Loucy (cell line): ENCODE results near the gene CNOT6.
"Not testable (repeated sequence)": the region's sequence is repeated elsewhere in the genome, so short reads cannot be mapped to it uniquely, and the experiment has no call there.

ENCODE experiments used
- H2AFZ ChIP-seq: fragments of 200-600 bp; sonication (generic); 2 replicates; pipeline ENCODE4 v1.6.0; 2016; ENCODE audit warnings: antibody characterized with exemption, mild to moderate bottlenecking, low read length, moderate library complexity
- H3F3A ChIP-seq: fragments of 200-600 bp; 2 replicates; pipeline ENCODE4 v1.6.0; 2016; ENCODE audit warnings: antibody characterized with exemption, low read depth, mild to moderate bottlenecking
- H3K27me3 ChIP-seq: fragments of 200-600 bp; sonication (generic); 2 replicates; pipeline ENCODE4 v1.6.1; 2014; ENCODE audit warnings: low read length, mild to moderate bottlenecking; ENCODE audit not compliant: insufficient read depth, poor library complexity, severe bottlenecking
- H3K36me3 ChIP-seq: fragments of 200-600 bp; sonication (generic); 2 replicates; pipeline ENCODE4 v1.6.1; 2016; ENCODE audit warnings: low read length; ENCODE audit not compliant: insufficient read depth
- H3K4me1 ChIP-seq: fragments of 200-600 bp; sonication (generic); 2 replicates; pipeline ENCODE4 v1.5.1; 2014; ENCODE audit warnings: low read length, mild to moderate bottlenecking; ENCODE audit not compliant: insufficient read depth, poor library complexity, severe bottlenecking
- H3K4me2 ChIP-seq: fragments of 200-600 bp; sonication (generic); 2 replicates; pipeline ENCODE4 v1.6.0; 2014; ENCODE audit warnings: antibody characterized with exemption, low read length, low read depth, mild to moderate bottlenecking; ENCODE audit not compliant: poor library complexity, severe bottlenecking
- H3K4me3 ChIP-seq: fragments of 200-600 bp; sonication (generic); 2 replicates; pipeline ENCODE4 v1.5.1; 2014; ENCODE audit warnings: low read length, mild to moderate bottlenecking, mixed read lengths; ENCODE audit not compliant: poor library complexity, severe bottlenecking
- H3K79me2 ChIP-seq: fragments of 200-600 bp; sonication (generic); 2 replicates; pipeline ENCODE4 v1.6.1; 2014; ENCODE audit warnings: low read length; ENCODE audit not compliant: insufficient read depth
- H3K9ac ChIP-seq: fragments of 200-600 bp; sonication (generic); 2 replicates; pipeline ENCODE4 v1.6.0; 2014; ENCODE audit warnings: mild to moderate bottlenecking, low read depth, low read length, moderate library complexity; ENCODE audit not compliant: poor library complexity, severe bottlenecking
- H3K9me2 ChIP-seq: fragments of 200-600 bp; sonication (generic); replicated peaks from 2 replicates; pipeline ENCODE4 v1.6.1; 2016; ENCODE audit warnings: low read depth, low read length, mixed read lengths
- H3K9me3 ChIP-seq: fragments of 200-600 bp; sonication (generic); 2 replicates; pipeline ENCODE4 v1.6.1; 2014; ENCODE audit warnings: mild to moderate bottlenecking, antibody characterized with exemption, low read length, low read depth; ENCODE audit not compliant: insufficient read depth
- H4K20me1 ChIP-seq: fragments of 200-600 bp; sonication (generic); 2 replicates; pipeline ENCODE4 v1.6.0; 2014; ENCODE audit warnings: antibody characterized with exemption, low read length, mild to moderate bottlenecking; ENCODE audit not compliant: insufficient read depth, poor library complexity, severe bottlenecking
- EZH2phosphoT487 ChIP-seq: fragments of 200-600 bp; IDR thresholded peaks from 2 replicates; pipeline ENCODE4 v1.6.1; 2018; ENCODE audit warnings: antibody characterized with exemption, mild to moderate bottlenecking, moderate library complexity, borderline replicate concordance
- TF ChIP-seq, protein P1 (sequence below): fragments of 200-600 bp; sonication (generic); conservative IDR thresholded peaks from 2 replicates; pipeline ENCODE4 v1.5.1; 2014; ENCODE audit warnings: mild to moderate bottlenecking, antibody characterized with exemption, low read length

CNOT6 gene

DNA sequence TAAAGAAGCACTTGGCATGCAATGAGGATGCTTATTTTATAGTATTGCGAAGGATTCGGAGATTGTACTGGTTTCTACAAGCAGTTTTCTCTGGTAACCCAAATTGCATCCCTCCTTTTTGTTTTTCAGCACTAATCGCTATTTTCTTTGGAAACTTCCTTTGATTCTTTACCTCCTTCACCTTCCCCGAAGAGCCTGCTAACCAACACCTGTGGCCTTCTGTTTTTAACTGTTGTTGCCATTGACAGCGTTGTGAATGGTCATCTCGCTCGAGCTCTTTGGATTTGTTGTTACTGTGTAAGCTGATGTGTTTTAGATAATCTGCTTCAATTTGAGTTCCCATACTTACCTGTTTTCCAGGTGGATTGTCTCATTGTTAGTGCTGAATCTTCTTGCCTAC is 1.1 kb downstream of the CNOT6 start:
- Histone ChIP-seq H3K4me1 (peaks cover 15% of the 10 kb centered on the region), H4K20me1 (peaks cover 27% of the 10 kb centered on the region), H3K4me2 (peak overlapping the region; percentile 88), H3K9me3 (no peaks in the 10 kb centered on the region), H3K36me3 (no peaks in the 10 kb centered on the region), H2AFZ (no peak overlapping the region), H3K9me2 (no peaks in the 10 kb centered on the region), H3K27me3 (no peaks in the 10 kb centered on the region), H3K9ac (peak overlapping the region; percentile 76), H3K79me2 (peaks cover 64% of the 10 kb centered on the region), H3F3A (no peaks in the 10 kb centered on the region), H3K4me3 (peak overlapping the region; percentile 82)
- TF ChIP-seq, protein P1, sequence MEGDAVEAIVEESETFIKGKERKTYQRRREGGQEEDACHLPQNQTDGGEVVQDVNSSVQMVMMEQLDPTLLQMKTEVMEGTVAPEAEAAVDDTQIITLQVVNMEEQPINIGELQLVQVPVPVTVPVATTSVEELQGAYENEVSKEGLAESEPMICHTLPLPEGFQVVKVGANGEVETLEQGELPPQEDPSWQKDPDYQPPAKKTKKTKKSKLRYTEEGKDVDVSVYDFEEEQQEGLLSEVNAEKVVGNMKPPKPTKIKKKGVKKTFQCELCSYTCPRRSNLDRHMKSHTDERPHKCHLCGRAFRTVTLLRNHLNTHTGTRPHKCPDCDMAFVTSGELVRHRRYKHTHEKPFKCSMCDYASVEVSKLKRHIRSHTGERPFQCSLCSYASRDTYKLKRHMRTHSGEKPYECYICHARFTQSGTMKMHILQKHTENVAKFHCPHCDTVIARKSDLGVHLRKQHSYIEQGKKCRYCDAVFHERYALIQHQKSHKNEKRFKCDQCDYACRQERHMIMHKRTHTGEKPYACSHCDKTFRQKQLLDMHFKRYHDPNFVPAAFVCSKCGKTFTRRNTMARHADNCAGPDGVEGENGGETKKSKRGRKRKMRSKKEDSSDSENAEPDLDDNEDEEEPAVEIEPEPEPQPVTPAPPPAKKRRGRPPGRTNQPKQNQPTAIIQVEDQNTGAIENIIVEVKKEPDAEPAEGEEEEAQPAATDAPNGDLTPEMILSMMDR, result no peak
- TF ChIP-seq EZH2phosphoT487, result no peak

DNA sequence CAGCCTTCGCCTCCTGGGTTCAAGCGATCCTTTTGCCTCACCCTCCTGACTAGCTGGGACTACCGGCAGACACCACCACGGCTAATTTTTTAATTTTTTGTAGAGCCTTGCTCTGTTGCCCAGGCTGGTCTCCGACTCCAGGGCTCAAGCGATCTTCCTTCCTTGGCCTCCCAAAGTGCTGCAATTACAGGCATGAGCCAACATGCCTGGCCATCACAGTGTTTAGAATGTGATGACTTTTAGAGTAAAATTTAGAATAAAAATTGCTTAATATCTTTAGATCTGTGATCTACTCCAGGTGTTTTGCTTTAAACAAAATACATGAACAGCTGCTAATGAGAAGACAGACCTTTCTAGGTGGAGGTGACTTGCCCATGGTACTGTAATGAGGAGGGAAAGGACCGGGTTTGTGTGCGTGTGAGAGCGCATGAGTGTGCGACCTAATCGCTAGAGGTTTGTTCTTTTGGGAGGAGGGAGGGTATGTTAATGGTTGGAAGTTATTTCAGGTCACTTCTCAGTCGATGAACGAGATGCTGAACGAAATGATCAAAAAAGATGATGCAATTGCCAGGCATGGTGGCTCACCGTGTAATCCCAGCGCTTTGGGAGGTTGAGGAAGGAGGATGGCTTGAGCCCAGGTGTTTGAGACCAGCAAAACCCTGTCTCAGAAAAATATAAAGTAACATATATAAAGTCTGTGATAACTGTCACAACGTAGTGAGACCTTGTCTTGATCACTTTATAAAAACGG is 2.0 kb downstream of the CNOT6 start:
- Histone ChIP-seq H3K9me2 (no peaks in the 10 kb centered on the region), H4K20me1 (peaks cover 35% of the 10 kb centered on the region), H3K4me2 (peak overlapping the region; percentile 88), H3K9ac (peak overlapping the region; percentile 76), H3K4me3 (peak overlapping the region; percentile 82), H2AFZ (no peak overlapping the region), H3K27me3 (no peaks in the 10 kb centered on the region), H3K36me3 (no peaks in the 10 kb centered on the region), H3K79me2 (peaks cover 72% of the 10 kb centered on the region), H3K4me1 (peaks cover 19% of the 10 kb centered on the region), H3F3A (no peaks in the 10 kb centered on the region), H3K9me3 (no peaks in the 10 kb centered on the region)
- TF ChIP-seq EZH2phosphoT487, result no peak
- TF ChIP-seq, protein P1, result no peak

DNA sequence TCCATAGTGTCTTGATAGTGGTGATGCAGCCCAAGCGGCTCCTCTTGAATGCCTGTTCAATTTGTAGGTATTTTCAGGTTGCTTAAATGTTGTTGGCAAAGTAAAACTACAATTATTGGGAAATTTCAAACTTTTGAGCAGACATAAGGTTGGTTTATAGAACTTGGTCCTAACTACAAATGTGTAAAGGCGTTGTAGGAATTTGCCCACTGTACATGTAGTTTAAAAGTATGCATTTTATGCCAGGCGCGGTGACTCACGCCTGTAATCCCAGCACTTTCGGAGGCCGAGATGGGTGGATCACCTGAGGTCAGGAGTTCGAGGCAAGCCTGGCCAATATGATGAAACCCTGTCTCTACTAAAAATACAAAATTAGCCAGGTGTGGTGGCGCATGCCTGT is 2.6 kb downstream of the CNOT6 start:
- not testable (repeated sequence) for H3K36me3 ChIP-seq, H3F3A ChIP-seq, H2AFZ ChIP-seq, H3K27me3 ChIP-seq, H3K9me2 ChIP-seq, H3K9me3 ChIP-seq
- peaks cover 20% of the 10 kb centered on the region for H3K4me1 ChIP-seq
- H4K20me1 ChIP-seq, result peaks cover 41% of the 10 kb centered on the region
- peak overlapping the region; percentile 76 for H3K9ac ChIP-seq
- peaks cover 78% of the 10 kb centered on the region for H3K79me2 ChIP-seq
- peak overlapping the region; percentile 88 for H3K4me2 ChIP-seq
- peak overlapping the region; percentile 82 for H3K4me3 ChIP-seq

DNA sequence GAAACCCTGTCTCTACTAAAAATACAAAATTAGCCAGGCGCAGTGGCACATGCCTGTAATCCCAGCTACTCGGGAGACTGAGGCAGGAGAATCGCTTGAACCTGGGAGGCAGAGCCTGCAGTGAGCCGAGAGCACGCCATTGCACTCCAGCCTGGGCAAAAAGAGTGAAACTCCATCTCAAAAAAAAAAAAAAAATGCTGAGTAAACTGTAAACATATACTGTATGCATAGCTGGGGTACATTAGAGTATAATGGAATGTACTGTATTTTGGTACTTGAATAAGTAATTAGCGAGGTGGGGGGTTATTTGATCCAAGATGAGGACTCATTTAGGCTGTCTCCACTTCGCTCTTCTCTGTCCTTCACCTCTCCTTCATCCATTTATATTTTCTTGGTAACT is 3.7 kb downstream of the CNOT6 start:
- not testable (repeated sequence) for H3K9me3 ChIP-seq, H3F3A ChIP-seq, H2AFZ ChIP-seq, H3K9ac ChIP-seq, H3K36me3 ChIP-seq, H3K27me3 ChIP-seq, H3K9me2 ChIP-seq
- Histone ChIP-seq H3K4me2 (peak overlapping the region; percentile 88), H4K20me1 (peaks cover 50% of the 10 kb centered on the region), H3K79me2 (peaks cover 88% of the 10 kb centered on the region), H3K4me3 (peak overlapping the region; percentile 32), H3K4me1 (peaks cover 20% of the 10 kb centered on the region)
